HepG2 (cell line): Measurements from ENCODE around the gene GPHN. TPM values are rescaled to one million over a fixed set of nuclear protein-coding genes. Genes with fewer than 3 reads are reported as not detected.

Experiments
- ATAC-seq: fragments of 200-7000 bp; cut with Tn5 transposase; 3 replicates; pipeline ENCODE4 v1.9.1; 2020; ENCODE audit warnings: mild to moderate bottlenecking, moderate library complexity
- BruUV-seq: library from RNA; stranded (reverse); fragments of 400-500 nt; replicated peaks from 2 replicates; lab custom pipeline; 2021; lab: Mats Ljungman, UMichigan
- CTCF ChIA-PET: fragments of 300-600 bp; formaldehyde crosslinking; extraction: SDS; loops from one replicate; lab custom pipeline; 2021; ENCODE audit warnings: low total read pairs, inconsistent platforms, low intra/inter-chr PET ratio; lab: Yijun Ruan, JAX
- POLR2A ChIA-PET: fragments of 350-600 bp; sonication (Branson Sonifier 250); formaldehyde crosslinking; loops from one replicate; lab custom pipeline; 2020; ENCODE audit warnings: antibody characterized with exemption, inconsistent platforms; lab: Yijun Ruan, JAX
- DNase-seq: peaks from one replicate; pipeline ENCODE4 v3.0.0-alpha.2; 2015; ENCODE audit warnings: low spot score
- FAIRE-seq: peaks from 3 replicates; lab custom pipeline; 2011; peaks lifted over from hg19 to GRCh38; lab: Jason Lieb, UNC
- H2AFZ ChIP-seq: one replicate; pipeline ENCODE4 v1.6.1; 2011; ENCODE audit warnings: low read length, inconsistent platforms
- H3K27ac ChIP-seq: fragments of 300-600 bp; 3 replicates; pipeline ENCODE4 v1.8.0; 2011; ENCODE audit warnings: mixed run types, mild to moderate bottlenecking, mixed read lengths, low read length, inconsistent platforms; ENCODE audit not compliant: insufficient read depth; ENCODE audit errors: extremely low read length
- H3K27me3 ChIP-seq, 2 experiments: fragments of 200-600 bp in 1 of 2; 2 replicates in 1 of 2; 3 replicates in 1 of 2; pipeline versions ENCODE4 v1.6.0 to v1.8.0; 2011; ENCODE audit warnings: low read length in 2 of 2, mild to moderate bottlenecking in 2 of 2, moderate library complexity in 2 of 2, inconsistent platforms in 1 of 2; ENCODE audit not compliant: insufficient read depth in 2 of 2, control insufficient read depth in 1 of 2
- H3K36me3 ChIP-seq, 2 experiments: fragments of 200-600 bp in 1 of 2; replicated peaks in 1 of 2; 2 replicates in 1 of 2; 3 replicates in 1 of 2; pipeline versions ENCODE4 v1.5.1 to v1.8.0; 2011; ENCODE audit warnings: low read length in 2 of 2, inconsistent platforms in 1 of 2; ENCODE audit not compliant: insufficient read depth in 2 of 2, control insufficient read depth in 1 of 2
- H3K4me1 ChIP-seq: 2 replicates; pipeline ENCODE4 v1.5.1; 2012; ENCODE audit warnings: low read length, inconsistent platforms; ENCODE audit not compliant: insufficient read depth
- H3K4me2 ChIP-seq: 2 replicates; pipeline ENCODE4 v1.6.0; 2011; ENCODE audit warnings: low read depth, low read length, inconsistent platforms
- H3K4me3 ChIP-seq, 3 experiments: fragments of 200-600 bp in 1 of 3; sonication (generic), shearing (Covaris generic) in 1 of 3; replicated peaks in 1 of 3; 2 replicates each; pipeline ENCODE4 v1.5.1; 2011 to 2016; ENCODE audit warnings: low read length in 3 of 3, inconsistent platforms in 2 of 3, low read depth in 2 of 3, mild to moderate bottlenecking in 2 of 3, control low read depth in 1 of 3, mixed read lengths in 1 of 3; ENCODE audit not compliant: insufficient read depth in 1 of 3
- H3K79me2 ChIP-seq: one replicate; pipeline ENCODE4 v1.6.1; 2011; ENCODE audit warnings: low read length, inconsistent platforms; ENCODE audit not compliant: insufficient read depth
- H3K9ac ChIP-seq: 2 replicates; pipeline ENCODE4 v1.6.0; 2011; ENCODE audit warnings: mild to moderate bottlenecking, low read depth, low read length, inconsistent platforms; ENCODE audit not compliant: insufficient read depth
- H3K9me3 ChIP-seq: 2 replicates; pipeline ENCODE4 v1.5.1; 2012; ENCODE audit warnings: mild to moderate bottlenecking, low read length
- H4K20me1 ChIP-seq: 2 replicates; pipeline ENCODE4 v1.6.0; 2011; ENCODE audit warnings: inconsistent platforms, mild to moderate bottlenecking, low read length, moderate library complexity; ENCODE audit not compliant: insufficient read depth
- ATF5 ChIP-seq: sonication (generic); formaldehyde crosslinking; IDR thresholded peaks from 2 replicates; pipeline ENCODE4 v1.4.0; 2020; ENCODE audit warnings: mild to moderate bottlenecking, low read depth, missing genetic modification reagents
- ELF1 ChIP-seq: sonication (generic); formaldehyde crosslinking; IDR thresholded peaks from 2 replicates; pipeline ENCODE4 v1.4.0; 2020; ENCODE audit warnings: missing genetic modification reagents
- FOXO4 ChIP-seq: sonication (generic); formaldehyde crosslinking; conservative IDR thresholded peaks from 2 replicates; pipeline ENCODE4 v1.8.1; 2023; ENCODE audit warnings: missing genetic modification reagents
- GMEB1 ChIP-seq: sonication (generic); formaldehyde crosslinking; IDR thresholded peaks from 2 replicates; pipeline ENCODE4 v1.5.1; 2020; ENCODE audit warnings: missing genetic modification reagents, mild to moderate bottlenecking, borderline replicate concordance
- KDM6A ChIP-seq: IDR thresholded peaks from 2 replicates; pipeline ENCODE4 v1.6.1; 2016; ENCODE audit warnings: low read depth
- MLLT10 ChIP-seq: sonication (generic); formaldehyde crosslinking; IDR thresholded peaks from 2 replicates; pipeline ENCODE4 v1.4.0; 2020; ENCODE audit warnings: missing genetic modification reagents
- MYC ChIP-seq: sonication (generic); formaldehyde crosslinking; IDR thresholded peaks from 2 replicates; pipeline ENCODE4 v1.9.0; 2021; ENCODE audit warnings: missing genetic modification reagents, borderline replicate concordance
- NCOA2 ChIP-seq: sonication (generic); formaldehyde crosslinking; IDR thresholded peaks from 2 replicates; pipeline ENCODE4 v1.8.0; 2022; ENCODE audit warnings: inconsistent platforms
- NCOR1 ChIP-seq: fragments of 200-600 bp; sonication (generic); IDR thresholded peaks from 2 replicates; pipeline ENCODE4 v1.7.0; 2017; ENCODE audit warnings: antibody characterized with exemption, low read length, borderline replicate concordance
- UBTF ChIP-seq: sonication (generic); formaldehyde crosslinking; IDR thresholded peaks from 2 replicates; pipeline ENCODE4 v1.4.0; 2020; ENCODE audit warnings: mild to moderate bottlenecking, missing genetic modification reagents
- ZNF24 ChIP-seq: fragments of 450-650 bp; IDR thresholded peaks from 2 replicates; pipeline ENCODE4 v1.6.1; 2017; ENCODE audit warnings: antibody characterized with exemption, mild to moderate bottlenecking
- WGBS: methylation state at CpG from one replicate; pipeline ENCODE4 v1.1.6; 2017; ENCODE audit warnings: low lambda C conversion rate; 5-methylcytosine and 5-hydroxymethylcytosine counted together
- in situ Hi-C: cut with HindIII; loops from 2 replicates; pipeline ENCODE4 v1.10.0; 2017; ENCODE audit warnings: low pct_unique_long_range_greater_than_20kb; ENCODE audit not compliant: extremely low pct_ligation_motif_present
- intact Hi-C: fragments of 100-400 bp; cut with micrococcal nuclease; formaldehyde crosslinking; loops from one replicate; pipeline ENCODE4 v1.10.0; 2022; ENCODE audit not compliant: unreplicated experiment
- polyA plus RNA-seq, 8 experiments: library from polyadenylated mRNA; depleted of rRNA in 3 of 8; stranded (reverse) in 7 of 8; unstranded in 1 of 8; fragments of >200 nt; fragmentation: Illumina TruSeq in 4 of 8; extraction: Trizol in 4 of 8; gene quantifications; 2 replicates each; pipeline versions ENCODE4 v1.2.1 to v1.2.3, GENCODE V29; 2011 to 2016; ENCODE audit warnings: low read depth in 4 of 8, missing spikeins in 1 of 8, mixed read lengths in 1 of 8; ENCODE audit not compliant: insufficient read depth in 1 of 8
- total RNA-seq, 5 experiments: library from RNA; depleted of rRNA; stranded (reverse); fragments of >200 nt; fragmentation: Illumina TruSeq; extraction: Trizol; gene quantifications; 2 replicates each; pipeline ENCODE4 v1.2.3, GENCODE V29; 2016; ENCODE audit warnings: low read depth in 1 of 5

The GPHN gene
- total and polyA plus RNA-seq, 2 of the 13 experiments (the other 11 are each of a cell fraction or from before 2014, with no cell fraction given) = 12.7 to 19.2 TPM

- CTCF ChIA-PET = no interaction called here
- no peaks in the 10 kb centered on the region for H3K4me1 ChIP-seq
- intact Hi-C loops = no loop called here
- TF ChIP-seq FOXO4 = no peak
- no peak for TF ChIP-seq NCOA2
- TF ChIP-seq MLLT10 (CRISPR knock-in tag) = no peak
- TF ChIP-seq MYC (CRISPR knock-in tag) = no peak
- no peak for TF ChIP-seq NCOR1
- TF ChIP-seq ATF5 (CRISPR knock-in tag) = no peak
- no peak for TF ChIP-seq KDM6A
- TF ChIP-seq GMEB1 (CRISPR knock-in tag) = no peak
- TF ChIP-seq ELF1 (CRISPR knock-in tag) = no peak
- TF ChIP-seq UBTF = no peak
- no peak for TF ChIP-seq ZNF24
- TF ChIP-seq, all 625 proteins: peak for 0
- ATAC-seq (no peak), DNase-seq (no peak), FAIRE-seq (no peak)
- Histone ChIP-seq H3K9me3 (no peaks in the 10 kb centered on the region), H3K27ac (no peak overlapping the region), H3K4me2 (no peak overlapping the region), H3K9ac (no peak overlapping the region), H2AFZ (no peak overlapping the region), H3K4me3 (no peak overlapping the region), H3K36me3 (no peaks in the 10 kb centered on the region), H4K20me1 (no peaks in the 10 kb centered on the region; the same call in 1 of the 2 replicates), H3K79me2 (no peaks in the 10 kb centered on the region), H3K27me3 (no peaks in the 10 kb centered on the region)
- no TSS peak for BruUV-seq
- 96% methylated on average over 4 of the region's 9 CpGs for WGBS
- in situ Hi-C loops = no loop called here
- POLR2A ChIA-PET = no interaction called here
These were observed 88.5 kb downstream of the GPHN start for GRCh38 chr14:66596241-66596985.
